MM.1S (cell line): ENCODE results near the gene ADGRE1.

ENCODE experiments used
- DNase-seq: peaks from one replicate; pipeline ENCODE4 v3.0.0-alpha.2; 2015
- H2AFZ ChIP-seq: fragments of 300-600 bp; sonication (generic); 2 replicates; pipeline ENCODE4 v1.6.0; 2016; ENCODE audit warnings: antibody characterized with exemption, low read length
- H3F3A ChIP-seq: fragments of 300-600 bp; sonication (generic); 2 replicates; pipeline ENCODE4 v1.6.1; 2016; ENCODE audit warnings: mild to moderate bottlenecking, antibody characterized with exemption, low read length, moderate library complexity, mixed read lengths; ENCODE audit not compliant: insufficient read depth
- H3K27ac ChIP-seq: fragments of 300-600 bp; sonication (generic); 2 replicates; pipeline ENCODE4 v1.5.1; 2016; ENCODE audit warnings: mild to moderate bottlenecking, low read length
- H3K27me3 ChIP-seq: fragments of 300-600 bp; sonication (generic); replicated peaks from 2 replicates; pipeline ENCODE4 v1.6.0; 2016; ENCODE audit warnings: low read length; ENCODE audit not compliant: insufficient read depth
- H3K36me3 ChIP-seq: fragments of 300-600 bp; sonication (generic); replicated peaks from 2 replicates; pipeline ENCODE4 v1.6.1; 2016; ENCODE audit warnings: mild to moderate bottlenecking, low read length, mixed read lengths; ENCODE audit not compliant: insufficient read depth
- H3K4me1 ChIP-seq: fragments of 300-600 bp; sonication (generic); 2 replicates; pipeline ENCODE4 v1.6.1; 2016; ENCODE audit warnings: low read length, mixed read lengths
- H3K4me2 ChIP-seq: fragments of 300-600 bp; sonication (generic); 2 replicates; pipeline ENCODE4 v1.6.0; 2016; ENCODE audit warnings: low read depth, low read length
- H3K4me3 ChIP-seq: fragments of 300-600 bp; sonication (generic); 2 replicates; pipeline ENCODE4 v1.5.1; 2016; ENCODE audit warnings: low read length, mixed read lengths
- H3K79me2 ChIP-seq: fragments of 300-600 bp; sonication (generic); 2 replicates; pipeline ENCODE4 v1.6.1; 2016; ENCODE audit warnings: mixed run types, low read length, mixed read lengths
- H3K9ac ChIP-seq: fragments of 300-600 bp; sonication (generic); 2 replicates; pipeline ENCODE4 v1.6.1; 2016; ENCODE audit warnings: low read length, mixed read lengths
- H3K9me2 ChIP-seq: fragments of 300-600 bp; sonication (generic); replicated peaks from 2 replicates; pipeline ENCODE4 v1.6.1; 2016; ENCODE audit warnings: mild to moderate bottlenecking, low read length, mixed read lengths; ENCODE audit not compliant: insufficient read depth
- H3K9me3 ChIP-seq: fragments of 300-600 bp; sonication (generic); replicated peaks from 2 replicates; pipeline ENCODE4 v1.6.1; 2016; ENCODE audit warnings: mild to moderate bottlenecking, low read length, mixed read lengths; ENCODE audit not compliant: insufficient read depth
- H4K20me1 ChIP-seq: fragments of 300-600 bp; sonication (generic); 2 replicates; pipeline ENCODE4 v1.6.1; 2016; ENCODE audit warnings: mild to moderate bottlenecking, low read length, moderate library complexity, mixed read lengths; ENCODE audit not compliant: insufficient read depth
- CTCF ChIP-seq: fragments of 300-600 bp; sonication (generic); IDR thresholded peaks from 2 replicates; pipeline ENCODE4 v1.5.1; 2016; ENCODE audit warnings: antibody characterized with exemption, low read length, mixed read lengths
- EZH2 ChIP-seq: fragments of 300-600 bp; sonication (generic); optimal IDR thresholded peaks from 2 replicates; pipeline ENCODE3; 2017; ENCODE audit warnings: low read depth, mild to moderate bottlenecking, antibody characterized with exemption, low read length, mixed read lengths
- EZH2phosphoT487 ChIP-seq: fragments of 300-600 bp; sonication (generic); IDR thresholded peaks from 2 replicates; pipeline ENCODE4 v1.6.1; 2018; ENCODE audit warnings: antibody characterized with exemption, low read length

ADGRE1 gene

GRCh38 chr19:6911523-6911922 is 24.1 kb downstream of the ADGRE1 start:
- no peaks in the 10 kb centered on the region; the same call in 1 of the 2 replicates for H3K9me3 ChIP-seq
- H3K79me2 ChIP-seq = no peaks in the 10 kb centered on the region
- H3K9ac ChIP-seq = no peak overlapping the region
- no peak overlapping the region for H3K4me2 ChIP-seq
- H3K36me3 ChIP-seq = no peaks in the 10 kb centered on the region
- no peaks in the 10 kb centered on the region for H3K9me2 ChIP-seq
- no peak overlapping the region for H3K27ac ChIP-seq
- DNase-seq = no peak
- H3K4me1 ChIP-seq = no peaks in the 10 kb centered on the region
- H2AFZ ChIP-seq = no peak overlapping the region
- TF ChIP-seq EZH2 (no peak), CTCF (no peak)
- H3K27me3 ChIP-seq = peaks cover 37% of the 10 kb centered on the region
- H4K20me1 ChIP-seq = no peaks in the 10 kb centered on the region
- no peak overlapping the region for H3K4me3 ChIP-seq
- H3F3A ChIP-seq = no peaks in the 10 kb centered on the region

GRCh38 chr19:6914321-6914720 is 26.9 kb downstream of the ADGRE1 start:
- H3K36me3 ChIP-seq = no peaks in the 10 kb centered on the region
- no peaks in the 10 kb centered on the region; the same call in 1 of the 2 replicates for H3K9me3 ChIP-seq
- TF ChIP-seq EZH2phosphoT487 = no peak
- no peak for TF ChIP-seq CTCF
- TF ChIP-seq EZH2 = no peak

GRCh38 chr19:6916952-6917351 is 29.6 kb downstream of the ADGRE1 start:
- peaks cover 53% of the 10 kb centered on the region for H3K27me3 ChIP-seq
- H3K4me1 ChIP-seq = no peaks in the 10 kb centered on the region
- no peak overlapping the region for H3K4me2 ChIP-seq
- no peaks in the 10 kb centered on the region for H3F3A ChIP-seq
- H4K20me1 ChIP-seq = no peaks in the 10 kb centered on the region
- no peaks in the 10 kb centered on the region for H3K9me2 ChIP-seq
- H3K27ac ChIP-seq = no peak overlapping the region
- no peak for DNase-seq
- no peaks in the 10 kb centered on the region; the same call in 1 of the 2 replicates for H3K9me3 ChIP-seq
- no peak overlapping the region for H3K9ac ChIP-seq
- H3K4me3 ChIP-seq = no peak overlapping the region
- H3K36me3 ChIP-seq = no peaks in the 10 kb centered on the region
- no peaks in the 10 kb centered on the region for H3K79me2 ChIP-seq
- TF ChIP-seq EZH2phosphoT487 (no peak), EZH2 (no peak), CTCF (no peak)
- no peak overlapping the region for H2AFZ ChIP-seq

More at GRCh38 chr19:6914321-6914720, 26.9 kb downstream of the ADGRE1 start:
- H4K20me1 ChIP-seq = no peaks in the 10 kb centered on the region
- DNase-seq = no peak
- no peak overlapping the region for H3K9ac ChIP-seq
- H2AFZ ChIP-seq = no peak overlapping the region
- H3K9me2 ChIP-seq = no peaks in the 10 kb centered on the region
- no peak overlapping the region for H3K4me3 ChIP-seq
- no peak overlapping the region for H3K27ac ChIP-seq
- no peaks in the 10 kb centered on the region for H3K4me1 ChIP-seq
- H3F3A ChIP-seq = no peaks in the 10 kb centered on the region
- no peaks in the 10 kb centered on the region for H3K79me2 ChIP-seq
- no peak overlapping the region for H3K4me2 ChIP-seq
- H3K27me3 ChIP-seq = peaks cover 42% of the 10 kb centered on the region
